Mononuclear cell (primary cell): ENCODE results near the gene PARVA. TPM values are rescaled to one million over a fixed set of nuclear protein-coding genes. Genes with fewer than 3 reads are reported as not detected.

Experiments
- H3K27me3 ChIP-seq: 2 replicates; pipeline ENCODE4 v1.6.0; 2011; ENCODE audit warnings: low read length, control low read depth; ENCODE audit not compliant: insufficient read depth
- H3K4me1 ChIP-seq: 2 replicates; pipeline ENCODE4 v1.5.1; 2011; ENCODE audit warnings: mild to moderate bottlenecking, low read length, control low read depth; ENCODE audit not compliant: insufficient read depth
- H3K4me3 ChIP-seq: 2 replicates; pipeline ENCODE4 v1.5.1; 2011; ENCODE audit warnings: mild to moderate bottlenecking, low read length, moderate library complexity
- H3K9me3 ChIP-seq: 2 replicates; pipeline ENCODE4 v1.5.1; 2011; ENCODE audit warnings: low read depth, mild to moderate bottlenecking, control low read depth, low read length
- total RNA-seq: library from RNA; depleted of rRNA; stranded (reverse); fragments of >200 nt; gene quantifications from one replicate; pipeline ENCODE4 v1.2.3, GENCODE V29; 2012

Gene PARVA
- total RNA-seq, 1 donor = 0.21 TPM

DNA sequence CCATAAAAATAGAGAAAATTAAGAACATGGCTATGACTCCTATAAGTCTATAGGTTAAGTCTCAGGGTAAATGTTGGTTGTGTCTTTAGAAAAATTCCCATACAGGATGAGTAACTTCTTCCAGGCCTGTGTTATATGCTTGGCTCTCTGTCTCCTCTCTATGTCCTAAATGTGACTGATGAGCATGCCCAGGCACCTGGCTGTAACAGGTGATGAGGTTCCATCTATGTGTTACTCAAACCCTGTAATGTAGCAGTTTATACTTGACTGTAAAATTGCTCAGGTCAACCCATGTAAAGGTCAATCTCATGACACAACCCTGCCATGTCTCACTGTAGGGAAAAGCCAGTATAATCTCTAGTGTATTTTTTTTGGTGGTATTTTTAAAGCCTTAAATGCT is 69.5 kb downstream of the PARVA start:
- Histone ChIP-seq H3K27me3 (no peaks in the 10 kb centered on the region), H3K9me3 (no peaks in the 10 kb centered on the region), H3K4me3 (no peak overlapping the region), H3K4me1 (no peaks in the 10 kb centered on the region)

DNA sequence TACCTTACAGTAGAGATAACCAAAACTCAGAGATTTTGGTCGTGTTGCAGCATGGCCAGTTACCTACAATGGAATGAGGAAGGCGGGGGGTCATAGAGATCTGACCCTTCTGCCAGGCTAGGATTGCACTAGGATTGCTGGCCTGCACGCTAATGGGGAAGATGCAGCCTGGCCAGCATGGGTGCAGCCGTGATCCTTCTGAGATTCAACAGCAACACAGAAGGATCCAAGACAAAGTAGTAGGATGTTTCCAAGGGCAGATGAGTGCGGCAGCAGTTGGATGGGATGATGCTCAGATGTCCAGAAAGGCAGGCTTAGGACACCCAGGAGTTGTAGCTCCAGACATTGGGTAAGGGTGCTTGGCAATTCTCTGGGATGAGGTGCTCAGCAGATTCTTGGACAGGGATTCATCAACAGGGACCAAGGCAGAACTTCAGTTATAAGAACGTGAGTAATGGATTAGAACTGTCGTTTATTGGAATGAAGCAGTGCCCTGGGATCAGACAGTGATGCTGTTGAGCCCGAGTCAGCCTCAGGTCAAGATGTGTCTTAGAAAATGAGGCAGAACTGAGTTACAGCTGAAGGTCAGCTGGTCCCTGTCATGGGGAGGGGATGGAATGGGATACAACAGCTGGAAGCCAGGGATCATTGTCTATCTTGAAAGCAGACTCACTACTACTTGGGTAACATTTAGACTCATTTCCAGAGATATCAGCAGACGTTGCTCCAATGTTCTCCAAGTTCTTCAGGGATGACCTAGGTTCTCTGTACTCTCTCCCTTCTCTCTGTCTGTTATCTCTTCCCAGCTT is 71.0 kb downstream of the PARVA start:
- Histone ChIP-seq H3K4me3 (no peak overlapping the region), H3K9me3 (no peaks in the 10 kb centered on the region), H3K27me3 (no peaks in the 10 kb centered on the region), H3K4me1 (no peaks in the 10 kb centered on the region)

DNA sequence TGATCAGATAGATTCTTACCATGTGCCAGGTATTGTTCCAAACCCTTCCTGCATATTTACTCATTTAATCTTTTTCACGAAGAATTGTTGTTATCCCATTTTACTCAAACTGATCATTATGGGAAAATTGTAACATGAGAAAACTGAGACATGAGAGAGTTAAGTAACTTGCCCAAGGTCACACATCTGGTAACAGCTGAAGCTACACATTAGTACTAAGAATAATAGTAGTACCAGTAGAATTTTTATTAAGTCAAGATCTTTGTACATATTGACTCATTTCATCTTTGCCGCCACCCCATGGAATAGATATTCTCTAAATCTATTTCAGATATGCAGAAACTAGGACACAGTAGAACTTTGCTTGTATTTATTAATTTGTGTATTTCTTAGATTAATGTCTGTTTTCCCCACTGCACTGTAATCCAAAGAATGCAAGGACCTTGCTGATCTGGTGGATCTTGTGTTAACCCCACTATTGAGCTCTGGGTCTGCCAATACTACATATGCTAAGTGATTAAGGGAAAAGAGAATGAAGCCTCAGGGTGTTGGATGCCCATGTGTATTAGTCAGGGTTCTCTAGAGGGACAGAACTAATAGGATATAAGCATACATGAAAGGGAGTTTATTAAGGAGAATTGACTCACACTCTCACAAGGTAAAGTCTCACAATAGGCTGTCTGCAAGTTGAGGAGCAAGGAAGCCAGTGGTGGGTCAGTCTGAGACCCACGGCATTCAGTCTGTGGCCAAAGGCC is 72.8 kb downstream of the PARVA start:
- no peaks in the 10 kb centered on the region for H3K9me3 ChIP-seq
- no peaks in the 10 kb centered on the region for H3K4me1 ChIP-seq
- H3K4me3 ChIP-seq = no peak overlapping the region
- no peaks in the 10 kb centered on the region for H3K27me3 ChIP-seq

DNA sequence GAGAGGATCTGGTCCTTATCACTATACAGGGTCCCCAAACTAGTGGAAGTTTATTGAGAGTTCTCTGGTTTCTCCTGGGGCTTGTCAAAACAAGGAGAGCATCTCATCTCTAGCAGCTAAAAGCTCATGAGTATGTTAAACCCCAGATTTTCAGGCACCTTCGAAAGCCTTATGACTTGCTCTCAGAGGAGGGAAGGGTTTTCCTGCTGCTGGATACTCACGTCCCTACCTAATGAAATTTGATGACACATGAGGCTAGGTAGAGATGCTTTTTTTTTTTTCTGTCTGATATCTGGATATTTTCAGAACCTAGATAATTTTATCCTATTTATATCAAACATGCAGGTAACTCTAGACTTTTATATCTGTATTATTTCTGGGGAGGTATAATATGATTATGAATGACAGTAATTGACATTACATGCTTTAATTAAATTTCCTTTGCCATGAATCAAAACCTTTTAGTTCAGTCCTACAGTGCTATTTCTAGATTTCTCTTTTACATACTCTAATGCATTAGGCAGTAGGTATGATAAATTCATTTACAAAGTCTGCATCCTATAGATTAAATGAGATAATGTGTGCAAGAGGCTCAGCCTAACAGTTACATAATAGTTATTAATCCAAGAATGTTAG is 73.9 kb downstream of the PARVA start:
- no peaks in the 10 kb centered on the region for H3K27me3 ChIP-seq
- H3K9me3 ChIP-seq = no peaks in the 10 kb centered on the region
- H3K4me1 ChIP-seq = no peaks in the 10 kb centered on the region
- H3K4me3 ChIP-seq = no peak overlapping the region

DNA sequence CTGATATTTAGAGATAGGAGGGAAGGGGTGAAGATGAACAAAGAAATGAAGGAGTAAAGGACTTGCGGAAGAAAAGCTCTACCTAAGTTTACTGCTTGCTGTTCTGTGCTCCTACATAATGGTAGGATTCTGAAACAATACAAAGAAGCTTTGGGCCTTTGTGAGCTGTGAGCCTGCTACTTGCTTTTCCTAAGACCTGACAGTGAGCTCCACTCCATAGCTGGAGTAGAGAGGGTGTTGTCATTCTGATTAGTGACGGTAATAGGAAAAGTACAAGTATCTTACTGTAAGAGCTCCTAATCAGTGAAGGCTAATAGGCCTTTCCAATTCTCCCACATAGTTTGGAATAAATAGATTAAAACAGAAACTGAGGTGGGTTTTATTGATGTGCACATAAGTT is 75.9 kb downstream of the PARVA start:
- Histone ChIP-seq H3K4me1 (no peaks in the 10 kb centered on the region), H3K9me3 (no peaks in the 10 kb centered on the region), H3K27me3 (no peaks in the 10 kb centered on the region), H3K4me3 (no peak overlapping the region)

DNA sequence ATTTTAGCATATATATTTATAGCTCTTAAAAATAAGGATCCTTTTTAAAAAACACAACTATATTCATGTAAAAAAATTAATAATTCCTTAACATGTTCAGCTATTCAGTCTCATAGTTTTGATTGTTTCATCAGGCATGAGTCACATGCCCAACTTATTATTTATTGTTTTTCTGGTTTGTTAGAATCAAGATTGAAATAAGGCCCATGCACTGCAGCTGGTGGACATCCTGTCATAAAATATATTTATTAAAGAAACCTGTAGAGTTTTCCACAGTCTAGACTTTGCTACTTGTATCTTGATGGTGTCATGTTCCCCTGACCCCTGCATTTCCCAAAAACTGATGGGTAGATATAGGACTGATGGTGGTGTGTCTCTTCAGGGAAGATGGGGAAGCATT is 77.4 kb downstream of the PARVA start:
- Histone ChIP-seq H3K4me1 (no peaks in the 10 kb centered on the region), H3K4me3 (no peak overlapping the region), H3K9me3 (no peaks in the 10 kb centered on the region), H3K27me3 (no peaks in the 10 kb centered on the region)

DNA sequence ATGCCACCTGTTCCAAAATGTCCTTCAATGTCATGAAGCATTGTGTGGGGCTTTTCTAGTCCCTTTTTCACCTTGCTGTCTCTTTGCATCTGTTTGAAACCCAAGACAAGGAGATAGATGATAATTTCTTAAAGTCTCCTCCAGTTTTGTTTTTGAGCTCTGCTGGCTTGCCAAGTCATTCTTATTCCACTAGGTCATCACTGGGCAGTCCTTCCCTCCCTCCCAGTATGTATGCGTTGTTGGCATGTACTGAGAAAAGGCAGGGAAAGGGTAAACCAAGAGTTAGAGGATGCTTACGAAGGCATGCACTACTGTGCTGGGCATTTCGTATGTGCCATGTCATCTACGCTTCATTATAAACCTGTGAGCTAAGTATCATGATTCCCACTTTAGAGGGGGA is 78.6 kb downstream of the PARVA start:
- no peak overlapping the region for H3K4me3 ChIP-seq
- no peaks in the 10 kb centered on the region for H3K27me3 ChIP-seq
- H3K9me3 ChIP-seq = no peaks in the 10 kb centered on the region
- H3K4me1 ChIP-seq = no peaks in the 10 kb centered on the region

DNA sequence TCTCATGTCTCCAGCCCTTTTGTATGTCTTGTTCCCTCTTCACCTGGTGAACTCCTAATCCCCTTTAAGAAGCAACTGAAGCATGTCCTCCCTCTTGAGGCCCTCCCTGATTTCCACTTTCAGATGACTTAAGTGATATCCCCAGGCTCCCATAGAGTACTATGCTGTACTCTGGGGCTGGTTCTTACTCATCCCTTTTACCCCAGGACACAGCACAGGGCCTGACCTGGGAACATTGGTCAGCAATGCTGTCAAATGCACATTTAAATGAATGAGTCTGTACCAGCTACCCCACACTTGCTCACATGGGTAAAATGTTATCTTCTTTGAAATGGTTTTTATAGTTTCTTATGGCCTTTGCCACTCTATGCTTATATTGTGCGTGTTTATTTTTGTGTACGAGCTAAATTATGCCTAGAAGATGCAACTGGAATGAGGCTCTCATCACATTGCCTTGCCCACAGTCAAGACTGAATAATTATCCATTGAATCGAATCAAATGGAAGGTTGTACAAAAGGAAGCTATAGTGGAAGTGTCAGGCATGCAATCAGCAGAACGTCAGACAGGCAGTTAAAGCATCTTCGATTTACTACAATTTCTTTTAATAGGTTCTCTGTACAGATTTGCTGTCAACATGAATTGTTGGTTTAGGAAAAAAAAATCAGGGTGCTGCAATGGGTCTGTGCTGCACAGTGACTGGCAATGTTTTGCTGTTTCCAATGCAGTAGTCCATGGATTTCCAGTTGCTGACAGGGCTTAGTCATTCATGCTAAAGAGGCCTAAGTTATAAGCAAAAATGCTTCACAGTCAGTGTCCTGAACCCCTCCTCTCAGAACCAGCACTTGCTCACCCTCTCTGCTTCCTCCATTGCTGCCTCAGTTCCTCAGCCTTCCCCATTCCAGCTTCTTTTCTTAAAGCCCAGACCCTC is 79.5 kb downstream of the PARVA start:
- Histone ChIP-seq H3K4me1 (no peaks in the 10 kb centered on the region), H3K4me3 (no peak overlapping the region), H3K9me3 (no peaks in the 10 kb centered on the region), H3K27me3 (no peaks in the 10 kb centered on the region)

DNA sequence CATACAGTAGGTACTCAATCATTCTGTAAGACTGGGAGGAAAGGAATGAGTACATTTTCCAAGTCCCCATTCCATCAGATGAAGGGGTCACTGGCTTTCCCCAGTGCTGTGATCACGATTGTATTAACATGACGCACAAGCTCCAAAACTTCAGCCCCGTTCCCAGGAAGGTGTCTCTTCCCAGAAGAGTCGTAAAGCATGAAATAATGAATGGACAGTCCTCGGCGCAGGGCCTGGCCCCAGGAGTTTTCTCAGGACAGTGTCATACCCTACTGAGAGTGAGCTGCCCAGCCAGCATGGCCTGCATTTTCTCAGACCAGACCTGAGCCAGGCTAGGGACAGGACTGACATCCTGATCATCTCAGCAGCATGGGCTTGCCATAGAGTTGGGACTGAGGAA is 80.7 kb downstream of the PARVA start:
- Histone ChIP-seq H3K4me1 (no peaks in the 10 kb centered on the region), H3K4me3 (no peak overlapping the region), H3K27me3 (no peaks in the 10 kb centered on the region), H3K9me3 (no peaks in the 10 kb centered on the region)

DNA sequence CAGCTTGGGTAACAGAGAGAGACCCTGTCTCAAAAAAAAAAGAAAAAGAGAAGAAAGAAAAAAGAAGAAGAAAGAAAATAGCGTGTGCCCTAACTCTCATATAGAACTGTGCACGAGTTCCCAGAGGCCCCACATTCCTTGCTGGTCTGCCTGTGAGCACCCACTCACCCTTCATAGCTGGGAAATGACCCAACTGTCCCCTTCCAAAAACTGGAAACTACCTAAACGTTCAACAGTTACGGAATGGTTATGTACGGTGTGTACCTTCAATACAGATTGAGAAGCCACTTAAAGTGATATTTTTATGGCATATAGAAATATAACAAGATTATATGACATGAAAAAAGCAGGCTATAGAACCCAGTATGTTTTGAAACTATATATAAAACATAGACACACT is 82.0 kb downstream of the PARVA start:
- H3K9me3 ChIP-seq = no peaks in the 10 kb centered on the region
- no peak overlapping the region for H3K4me3 ChIP-seq
- no peaks in the 10 kb centered on the region for H3K4me1 ChIP-seq
- H3K27me3 ChIP-seq = no peaks in the 10 kb centered on the region

DNA sequence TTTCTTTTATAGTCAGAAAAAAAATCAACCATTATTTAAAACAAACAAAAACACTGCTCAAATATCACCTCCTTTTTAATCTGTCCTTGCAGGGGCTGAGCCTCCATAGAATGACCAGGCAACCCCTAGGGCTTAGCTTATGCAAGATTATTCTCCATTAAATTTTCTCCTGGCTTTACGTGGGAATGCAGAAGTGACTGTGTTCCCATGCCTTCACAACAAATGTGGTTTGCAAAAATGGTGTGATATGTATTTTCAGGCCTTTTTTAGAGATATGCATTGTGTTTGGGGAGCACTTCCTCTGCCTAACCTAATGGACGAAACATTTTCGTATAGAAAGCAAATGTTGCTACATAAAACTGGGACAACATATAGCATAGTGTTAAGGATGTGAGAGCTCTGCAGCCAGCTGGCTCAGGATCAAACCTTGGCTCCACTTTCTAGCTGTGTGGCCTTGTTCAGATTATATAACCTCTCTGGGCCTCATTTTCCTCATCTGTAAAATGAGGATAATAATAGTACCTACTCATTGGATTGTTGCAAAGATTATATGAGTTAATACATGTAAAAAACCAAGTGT is 82.6 kb downstream of the PARVA start:
- Histone ChIP-seq H3K27me3 (no peaks in the 10 kb centered on the region), H3K4me3 (no peak overlapping the region), H3K9me3 (no peaks in the 10 kb centered on the region), H3K4me1 (no peaks in the 10 kb centered on the region)

DNA sequence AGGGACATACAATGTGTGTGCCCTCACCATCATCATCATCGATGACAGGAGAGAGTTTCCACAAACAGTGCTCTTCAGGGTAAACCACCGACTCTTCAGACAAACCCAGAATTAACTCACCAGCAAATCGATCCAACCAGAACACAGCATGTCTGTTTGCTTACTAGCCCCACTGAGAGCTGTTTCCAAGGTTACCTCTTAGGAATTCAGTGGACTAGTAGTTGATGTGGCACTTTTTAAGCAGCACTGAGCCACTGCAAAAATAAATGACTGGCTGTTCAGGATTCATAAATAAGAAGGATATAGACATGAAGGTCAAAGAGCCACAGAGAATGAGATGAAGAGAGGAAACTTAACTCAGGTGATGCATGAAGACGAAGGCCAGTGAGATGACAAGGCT is 83.1 kb downstream of the PARVA start:
- Histone ChIP-seq H3K4me3 (no peak overlapping the region), H3K9me3 (no peaks in the 10 kb centered on the region), H3K4me1 (no peaks in the 10 kb centered on the region), H3K27me3 (no peaks in the 10 kb centered on the region)

DNA sequence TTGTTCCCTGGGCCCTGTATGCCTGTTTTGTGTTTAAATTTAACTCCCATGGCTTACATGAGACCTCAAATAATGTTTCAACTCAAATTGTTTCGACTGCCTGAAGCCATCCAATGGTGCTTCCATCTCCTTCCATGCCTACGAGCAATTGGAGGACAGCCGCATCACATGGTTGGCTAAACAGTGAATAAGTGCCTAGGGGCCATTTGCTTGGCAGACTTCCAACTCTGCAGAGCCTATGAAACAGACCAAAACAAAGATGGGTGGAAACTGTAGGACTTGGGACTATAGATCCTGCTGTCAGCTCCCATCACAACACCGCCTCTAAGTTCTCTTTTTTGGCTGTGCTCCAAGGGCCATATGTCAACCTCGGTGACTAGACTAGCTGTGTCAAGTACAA is 84.1 kb downstream of the PARVA start:
- Histone ChIP-seq H3K9me3 (no peaks in the 10 kb centered on the region), H3K4me1 (no peaks in the 10 kb centered on the region), H3K27me3 (no peaks in the 10 kb centered on the region)

DNA sequence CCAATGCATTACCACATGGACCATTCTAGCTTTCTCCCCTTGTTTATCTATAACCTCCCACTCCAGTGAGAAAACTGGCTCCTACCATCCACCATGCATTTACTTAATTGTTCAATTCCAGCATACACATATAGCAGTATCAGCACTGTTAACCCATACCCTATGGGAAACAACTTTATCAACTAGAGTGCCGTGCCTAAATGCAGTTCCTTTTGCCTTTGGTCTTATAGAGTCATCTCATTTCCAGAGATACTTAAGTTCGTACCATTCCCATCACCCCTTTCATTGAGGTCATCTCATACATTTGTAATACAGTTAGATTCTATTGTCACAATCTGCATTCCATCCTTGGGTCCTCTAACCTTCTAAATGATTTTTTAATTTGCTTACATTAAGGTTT is 86.9 kb downstream of the PARVA start:
- H3K27me3 ChIP-seq = no peaks in the 10 kb centered on the region
- H3K4me1 ChIP-seq = no peaks in the 10 kb centered on the region
- no peaks in the 10 kb centered on the region for H3K9me3 ChIP-seq
- H3K4me3 ChIP-seq = no peak overlapping the region

More for the DNA sequence above, 84.1 kb downstream of the PARVA start:
- H3K4me3 ChIP-seq = no peak overlapping the region
